HG03571 (cell line): ENCODE measurements around the gene PTPRCAP.
"Not testable (repeated sequence)": the region's sequence is repeated elsewhere in the genome, so short reads cannot be mapped to it uniquely, and the experiment has no call there.

ENCODE experiments used
- ATAC-seq: cut with Tn5 transposase; IDR thresholded peaks from one replicate; pipeline ENCODE4 v1.9.1; 2021; ENCODE audit not compliant: unreplicated experiment

PTPRCAP gene, protein sequence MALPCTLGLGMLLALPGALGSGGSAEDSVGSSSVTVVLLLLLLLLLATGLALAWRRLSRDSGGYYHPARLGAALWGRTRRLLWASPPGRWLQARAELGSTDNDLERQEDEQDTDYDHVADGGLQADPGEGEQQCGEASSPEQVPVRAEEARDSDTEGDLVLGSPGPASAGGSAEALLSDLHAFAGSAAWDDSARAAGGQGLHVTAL

GRCh38 chr11:67437082-67437808 lies at the start of gene PTPRCAP:
Gene PTPRCAP, minus strand, starts transcription at chr11:67437682. Its CDS starts 63 bp downstream, at chr11:67437619.
- ATAC-seq, result no peak

GRCh38 chr11:67486481-67487195 lies 49.2 kb upstream of the PTPRCAP start:
- ATAC-seq, result no peak

DNA sequence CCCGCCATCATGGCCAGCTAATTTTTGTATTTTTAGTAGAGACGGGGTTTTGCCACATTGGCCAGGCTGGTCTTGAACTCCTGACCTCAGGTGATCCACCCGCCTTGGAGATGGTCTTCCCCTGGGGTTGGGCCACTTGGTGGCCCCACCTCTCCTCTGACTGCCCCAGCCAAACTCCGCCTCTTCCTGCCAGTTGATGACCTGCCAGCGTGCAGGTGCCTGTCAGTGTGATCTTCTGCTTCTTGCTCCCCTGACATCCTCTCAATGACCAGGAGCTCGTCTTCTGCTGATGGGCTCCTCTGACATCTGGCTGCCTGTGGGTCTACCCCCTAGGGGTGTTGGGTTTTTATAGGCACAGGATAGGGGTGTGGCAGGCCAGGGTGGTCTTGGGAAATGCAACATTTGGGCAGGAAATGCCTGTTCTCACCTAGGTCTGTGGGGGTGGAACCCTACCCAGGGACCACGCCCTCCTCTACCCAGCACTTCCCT lies 48.4 kb upstream of the PTPRCAP start:
- ATAC-seq, result not testable (repeated sequence)

GRCh38 chr11:67484847-67485311 lies 47.4 kb upstream of the PTPRCAP start:
- no peak for ATAC-seq

- ATAC-seq, result no peak
These were observed 46.6 kb upstream of the PTPRCAP start for GRCh38 chr11:67483831-67484665.

DNA sequence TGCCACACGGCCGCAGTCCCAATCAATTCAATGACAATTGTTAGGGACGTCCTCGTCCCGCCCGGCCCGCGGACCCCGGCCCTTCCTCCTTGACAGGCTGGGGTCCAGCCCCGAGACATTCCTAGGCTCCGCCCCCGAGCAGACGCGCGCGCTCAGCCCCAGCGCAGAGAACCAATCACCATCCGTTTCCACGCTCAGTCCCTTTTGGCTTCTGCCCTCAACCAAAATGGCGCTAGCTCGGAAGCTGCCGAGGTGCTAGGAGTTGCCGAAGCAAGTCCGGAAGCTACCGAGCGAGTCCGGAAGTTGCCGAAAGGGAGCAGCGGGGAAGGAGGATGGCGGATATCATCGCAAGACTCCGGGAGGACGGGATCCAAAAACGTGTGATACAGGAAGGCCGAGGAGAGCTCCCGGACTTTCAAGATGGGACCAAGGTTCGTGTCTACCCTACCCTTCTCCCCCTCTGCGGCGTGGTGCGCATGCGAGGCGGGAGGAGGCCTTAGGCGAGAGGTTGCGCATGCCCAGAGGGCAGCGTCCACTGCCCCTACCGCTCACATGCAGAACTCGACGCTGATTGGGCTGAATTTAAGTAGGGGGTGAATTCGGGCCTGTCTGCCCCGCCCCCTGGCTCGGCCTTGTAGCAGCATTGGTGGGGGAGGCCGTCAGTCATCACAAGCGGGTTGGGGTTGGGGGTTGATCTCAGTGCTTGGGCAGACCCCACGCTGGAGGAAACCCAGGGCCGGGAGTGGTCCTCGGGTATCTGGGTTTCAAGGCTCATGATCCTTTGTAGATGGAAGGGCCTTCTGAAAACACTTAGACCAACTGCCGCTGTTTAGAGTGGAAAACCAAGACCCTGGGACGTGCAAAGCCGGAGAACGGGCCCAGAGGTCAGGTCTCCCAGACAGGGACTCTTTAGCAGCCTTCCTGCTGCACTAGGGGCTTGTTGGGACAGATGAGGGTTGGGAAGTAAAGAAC lies 45.6 kb upstream of the PTPRCAP start, which contains the start of gene AIP:
AIP (plus strand) TSS at position 200 of the 972 bp plus-strand sequence; CDS start at position 333, 133 bp downstream.
- peak; percentile 64 for ATAC-seq

DNA sequence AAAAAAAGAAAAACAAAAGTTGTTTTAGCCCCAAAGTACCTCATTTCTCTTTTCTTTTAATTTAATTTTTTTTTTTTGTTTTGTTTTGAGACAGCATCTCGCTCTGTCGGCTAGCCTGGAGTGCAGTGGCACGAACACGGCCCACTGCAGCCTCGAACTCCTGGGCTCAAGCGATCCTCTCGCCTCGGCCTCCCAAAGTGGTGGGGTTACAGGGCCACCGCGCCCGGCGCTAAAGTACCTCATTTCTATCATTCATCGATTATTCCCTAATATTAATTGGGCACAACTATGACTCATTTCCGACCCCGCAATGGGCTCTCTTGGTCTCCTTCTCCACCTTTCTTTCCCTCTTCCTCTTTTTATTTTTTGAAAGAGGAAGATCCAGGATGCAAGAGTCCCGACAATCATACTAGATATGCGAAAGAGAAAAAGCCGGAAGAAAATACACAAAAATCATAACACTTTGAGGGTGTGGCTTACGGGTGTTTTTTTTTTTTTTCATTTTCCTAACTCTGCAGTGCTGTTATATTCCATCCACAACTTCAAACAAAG lies 44.9 kb upstream of the PTPRCAP start:
- peak; percentile 1 for ATAC-seq

GRCh38 chr11:67477344-67478050 lies 40.0 kb upstream of the PTPRCAP start:
- ATAC-seq, result not testable (repeated sequence)

DNA sequence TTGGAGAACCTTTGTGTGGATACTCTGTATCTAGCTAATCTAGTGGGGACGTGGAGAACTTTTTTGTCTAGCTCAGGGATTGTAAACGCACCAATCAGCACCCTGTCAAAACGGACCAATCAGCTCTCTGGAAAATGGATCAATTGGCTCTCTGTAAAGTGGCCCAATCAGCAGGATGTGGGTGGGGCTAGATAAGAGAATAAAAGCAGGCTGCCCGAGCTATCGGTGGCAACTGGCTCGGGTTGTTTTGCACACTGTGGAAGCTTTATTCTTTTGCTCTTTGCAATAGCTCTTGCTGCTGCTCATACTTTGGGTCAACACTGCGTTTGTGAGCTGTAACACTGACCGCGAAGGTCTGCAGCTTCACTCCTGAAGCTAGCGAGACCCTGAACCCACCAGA lies 39.2 kb upstream of the PTPRCAP start:
- not testable (repeated sequence) for ATAC-seq

GRCh38 chr11:67472882-67473281 lies 35.4 kb upstream of the PTPRCAP start:
- no peak for ATAC-seq

DNA sequence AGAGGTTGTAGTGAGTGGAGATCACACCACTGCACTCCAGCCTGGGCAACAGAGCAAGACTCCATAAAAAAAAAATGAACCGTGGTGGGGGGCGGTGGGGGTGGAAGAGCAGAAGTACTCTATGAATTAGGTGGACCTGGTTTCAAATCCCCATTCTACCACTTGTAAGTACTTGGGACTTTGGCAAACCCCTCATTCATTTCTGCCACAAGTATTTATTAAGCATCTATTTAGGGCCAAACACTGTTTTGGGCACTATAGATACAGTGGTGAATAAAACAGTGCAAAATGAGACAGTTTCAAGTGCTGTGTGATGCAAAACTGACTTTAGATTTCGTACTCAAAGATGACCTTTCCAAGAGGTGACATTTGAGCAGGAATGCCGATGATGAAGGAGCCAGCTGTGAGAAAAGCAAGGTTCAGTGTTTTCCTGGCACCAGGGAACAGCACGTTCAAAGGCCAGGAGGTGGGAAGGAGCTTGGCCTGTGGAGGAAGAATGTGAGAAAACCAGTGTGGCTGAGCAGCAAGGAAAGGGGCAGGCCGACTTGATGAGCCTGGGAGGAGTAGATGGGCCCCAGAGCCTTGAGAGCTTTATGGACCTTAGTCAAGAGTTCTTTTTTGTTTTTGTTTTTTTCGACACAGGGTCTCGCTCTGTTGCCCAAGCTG lies 33.0 kb upstream of the PTPRCAP start:
- no peak for ATAC-seq

DNA sequence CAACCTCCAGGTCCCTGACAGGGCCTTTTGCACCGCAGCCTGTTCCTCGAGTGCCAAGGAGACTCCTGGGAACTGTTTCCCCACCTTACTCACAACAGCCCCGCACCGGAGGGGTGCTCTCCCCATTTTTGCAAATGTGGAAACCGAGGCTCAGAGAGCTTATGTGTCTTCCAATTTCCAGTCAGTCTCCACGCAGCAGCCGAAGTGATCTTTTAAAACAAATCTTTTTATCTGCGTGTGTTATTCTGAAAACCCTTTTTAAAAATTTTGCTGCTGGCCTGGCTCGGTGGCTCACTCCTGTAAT lies 32.0 kb upstream of the PTPRCAP start:
- ATAC-seq, result no peak

- ATAC-seq, result peak; percentile 60
These were observed 31.5 kb upstream of the PTPRCAP start, which contains the start of gene TMEM134 for GRCh38 chr11:67468759-67469507. Gene TMEM134, minus strand, starts transcription at chr11:67469251. Its CDS starts 59 bp downstream, at chr11:67469192.

DNA sequence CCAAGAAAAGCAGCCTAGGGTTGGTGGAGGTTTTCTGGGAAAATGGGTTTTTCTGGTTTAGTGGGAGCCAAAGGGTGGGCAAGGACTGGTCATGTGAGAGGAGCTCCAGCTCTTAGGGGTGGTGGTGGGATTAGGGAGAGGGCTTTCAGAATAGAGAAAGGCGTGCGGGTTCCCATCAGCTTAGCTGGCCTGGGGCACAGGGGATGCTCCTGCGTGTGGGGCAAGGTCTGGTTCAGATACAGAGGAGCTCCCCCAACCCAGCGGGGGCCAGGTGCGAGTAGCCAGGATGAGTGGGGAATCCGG lies 30.9 kb upstream of the PTPRCAP start:
- no peak for ATAC-seq

- ATAC-seq, result no peak
These were observed 30.6 kb upstream of the PTPRCAP start for GRCh38 chr11:67468056-67468455.

- ATAC-seq, result no peak
These were observed 29.7 kb upstream of the PTPRCAP start for GRCh38 chr11:67466962-67467771.

DNA sequence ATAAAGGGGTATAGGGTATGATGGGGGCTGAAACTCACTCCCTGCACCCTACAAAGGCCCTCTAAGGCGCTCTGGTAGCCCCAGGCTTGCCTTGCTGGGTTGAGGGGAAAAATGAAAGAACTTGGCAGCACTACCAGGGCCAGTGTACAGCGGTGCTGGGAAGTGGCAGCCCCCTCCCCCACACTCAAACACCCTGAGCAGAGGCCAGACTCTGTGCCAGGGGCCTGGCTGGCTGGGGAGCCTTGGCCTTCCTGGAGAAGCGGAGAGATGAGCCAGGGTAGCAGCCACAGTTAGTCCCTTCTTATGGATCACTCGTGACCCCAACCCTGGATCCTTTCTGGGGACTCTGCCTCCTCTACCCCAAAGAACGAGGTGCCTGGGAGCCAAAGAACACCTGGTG lies 28.9 kb upstream of the PTPRCAP start:
- no peak for ATAC-seq
